OCI-LY7 (cell line): Measurements from ENCODE around the gene SPEM1.

ENCODE experiments used
- EZH2phosphoT487 ChIP-seq: fragments of 200-600 bp; sonication (generic); IDR thresholded peaks from 2 replicates; pipeline ENCODE4 v1.6.1; 2018; ENCODE audit warnings: low read depth, borderline replicate concordance, mild to moderate bottlenecking, mixed run types, antibody characterized with exemption, low read length, moderate library complexity, mixed read lengths
- TF ChIP-seq, protein P1 (sequence below): fragments of 200-600 bp; sonication (generic); conservative IDR thresholded peaks from 2 replicates; pipeline ENCODE4 v1.5.1; 2014; ENCODE audit warnings: mild to moderate bottlenecking, antibody characterized with exemption, low read length, moderate library complexity, mixed read lengths

DNA sequence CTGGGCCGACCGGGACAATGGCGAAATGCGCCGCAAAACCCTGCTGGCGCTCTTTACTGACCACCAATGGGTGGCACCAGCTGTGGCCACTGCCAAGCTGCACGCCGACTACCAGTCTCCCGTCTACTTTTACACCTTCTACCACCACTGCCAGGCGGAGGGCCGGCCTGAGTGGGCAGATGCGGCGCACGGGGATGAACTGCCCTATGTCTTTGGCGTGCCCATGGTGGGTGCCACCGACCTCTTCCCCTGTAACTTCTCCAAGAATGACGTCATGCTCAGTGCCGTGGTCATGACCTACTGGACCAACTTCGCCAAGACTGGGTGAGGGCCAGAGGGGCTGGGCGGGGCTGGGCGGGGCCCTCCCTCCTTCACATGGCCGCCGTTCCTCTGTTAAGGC, 4.3 kb upstream of the SPEM1 start:
- TF ChIP-seq, protein P1, sequence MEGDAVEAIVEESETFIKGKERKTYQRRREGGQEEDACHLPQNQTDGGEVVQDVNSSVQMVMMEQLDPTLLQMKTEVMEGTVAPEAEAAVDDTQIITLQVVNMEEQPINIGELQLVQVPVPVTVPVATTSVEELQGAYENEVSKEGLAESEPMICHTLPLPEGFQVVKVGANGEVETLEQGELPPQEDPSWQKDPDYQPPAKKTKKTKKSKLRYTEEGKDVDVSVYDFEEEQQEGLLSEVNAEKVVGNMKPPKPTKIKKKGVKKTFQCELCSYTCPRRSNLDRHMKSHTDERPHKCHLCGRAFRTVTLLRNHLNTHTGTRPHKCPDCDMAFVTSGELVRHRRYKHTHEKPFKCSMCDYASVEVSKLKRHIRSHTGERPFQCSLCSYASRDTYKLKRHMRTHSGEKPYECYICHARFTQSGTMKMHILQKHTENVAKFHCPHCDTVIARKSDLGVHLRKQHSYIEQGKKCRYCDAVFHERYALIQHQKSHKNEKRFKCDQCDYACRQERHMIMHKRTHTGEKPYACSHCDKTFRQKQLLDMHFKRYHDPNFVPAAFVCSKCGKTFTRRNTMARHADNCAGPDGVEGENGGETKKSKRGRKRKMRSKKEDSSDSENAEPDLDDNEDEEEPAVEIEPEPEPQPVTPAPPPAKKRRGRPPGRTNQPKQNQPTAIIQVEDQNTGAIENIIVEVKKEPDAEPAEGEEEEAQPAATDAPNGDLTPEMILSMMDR, result no peak
- TF ChIP-seq EZH2phosphoT487, result no peak
